Stimulated activated naive CD8-positive, alpha-beta T cell treated with anti-CD3 and anti-CD28 coated beads, Interleukin-15, Interleukin-2, amounts not matched to agents 100 ng/mL and 50 ng/mL, for 24 hours (primary cell): ENCODE data around the gene SEMA4D.
"Not testable (repeated sequence)": the region's sequence is repeated elsewhere in the genome, so short reads cannot be mapped to it uniquely, and the experiment has no call there.

Experiments
- H3K27ac Mint-ChIP-seq: one replicate; pipeline ENCODE4 v1.8.0; 2021; ENCODE audit warnings: mild to moderate bottlenecking, mixed read lengths
- H3K27me3 Mint-ChIP-seq: one replicate; pipeline ENCODE4 v1.8.0; 2021; ENCODE audit warnings: mixed read lengths
- H3K36me3 Mint-ChIP-seq: one replicate; pipeline ENCODE4 v1.8.0; 2021; ENCODE audit warnings: low read depth, mixed read lengths
- H3K4me1 Mint-ChIP-seq: one replicate; pipeline ENCODE4 v1.8.0; 2021; ENCODE audit warnings: low read depth, mixed read lengths
- H3K4me3 Mint-ChIP-seq: one replicate; pipeline ENCODE4 v1.8.0; 2021; ENCODE audit warnings: mild to moderate bottlenecking, mixed read lengths
- H3K9me3 Mint-ChIP-seq: one replicate; pipeline ENCODE4 v1.8.0; 2021; ENCODE audit warnings: mixed read lengths

The SEMA4D gene

GRCh38 chr9:89345476-89345875 lies 152.4 kb downstream of the SEMA4D start:
- H3K4me3 Mint-ChIP-seq, result no peak overlapping the region

GRCh38 chr9:89343812-89344211 lies 154.1 kb downstream of the SEMA4D start:
- H3K27me3 Mint-ChIP-seq, H3K4me3 Mint-ChIP-seq, H3K9me3 Mint-ChIP-seq: not testable (repeated sequence)
- H3K27ac Mint-ChIP-seq, result peak overlapping the region; percentile 6
- H3K36me3 Mint-ChIP-seq, result peaks cover 91% of the 10 kb centered on the region
- H3K4me1 Mint-ChIP-seq, result peaks cover 56% of the 10 kb centered on the region

More at GRCh38 chr9:89345476-89345875, 152.4 kb downstream of the SEMA4D start:
- Mint-ChIP-seq H3K4me1 (peaks cover 39% of the 10 kb centered on the region), H3K9me3 (no peaks in the 10 kb centered on the region), H3K27me3 (no peaks in the 10 kb centered on the region), H3K36me3 (peaks cover 97% of the 10 kb centered on the region), H3K27ac (peak overlapping the region; percentile 77)

- no peak overlapping the region for H3K4me3 Mint-ChIP-seq
- H3K4me1 Mint-ChIP-seq, result peaks cover 61% of the 10 kb centered on the region
- H3K9me3 Mint-ChIP-seq, result no peaks in the 10 kb centered on the region
- no peak overlapping the region for H3K27ac Mint-ChIP-seq
- peaks cover 91% of the 10 kb centered on the region for H3K36me3 Mint-ChIP-seq
- H3K27me3 Mint-ChIP-seq, result no peaks in the 10 kb centered on the region
Measured at GRCh38 chr9:89342948-89343347, 155.0 kb downstream of the SEMA4D start.

DNA sequence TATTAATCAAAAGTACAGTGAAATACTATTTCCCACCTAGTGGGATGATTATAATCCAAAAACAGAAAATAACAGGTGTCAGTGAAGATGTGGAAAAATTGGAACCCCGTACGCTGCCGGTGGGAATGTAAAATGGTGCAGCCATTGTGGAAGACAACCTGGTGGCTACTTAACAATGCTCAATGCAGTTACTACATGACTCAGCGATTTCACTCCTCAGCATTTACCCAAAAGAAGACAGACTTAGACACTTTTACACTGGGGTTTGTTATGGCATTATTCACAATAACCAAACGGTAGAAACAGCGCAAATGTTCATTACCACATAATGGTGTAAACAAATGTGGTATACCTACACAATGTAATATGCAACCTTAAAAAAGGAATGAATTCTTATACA lies 155.7 kb downstream of the SEMA4D start:
- no peaks in the 10 kb centered on the region for H3K27me3 Mint-ChIP-seq
- peaks cover 94% of the 10 kb centered on the region for H3K36me3 Mint-ChIP-seq
- H3K27ac Mint-ChIP-seq, result no peak overlapping the region
- peaks cover 61% of the 10 kb centered on the region for H3K4me1 Mint-ChIP-seq
- no peak overlapping the region for H3K4me3 Mint-ChIP-seq
- no peaks in the 10 kb centered on the region for H3K9me3 Mint-ChIP-seq

- H3K4me1 Mint-ChIP-seq, result peaks cover 54% of the 10 kb centered on the region
- H3K27ac Mint-ChIP-seq, result peak overlapping the region; percentile 61
- no peaks in the 10 kb centered on the region for H3K27me3 Mint-ChIP-seq
- peaks cover 88% of the 10 kb centered on the region for H3K36me3 Mint-ChIP-seq
- no peaks in the 10 kb centered on the region for H3K9me3 Mint-ChIP-seq
- H3K4me3 Mint-ChIP-seq, result no peak overlapping the region
Measured at GRCh38 chr9:89340332-89340731, 157.6 kb downstream of the SEMA4D start.

- no peaks in the 10 kb centered on the region for H3K27me3 Mint-ChIP-seq
- H3K36me3 Mint-ChIP-seq, result peaks cover 85% of the 10 kb centered on the region
- peaks cover 50% of the 10 kb centered on the region for H3K4me1 Mint-ChIP-seq
- no peak overlapping the region for H3K4me3 Mint-ChIP-seq
- no peaks in the 10 kb centered on the region for H3K9me3 Mint-ChIP-seq
- H3K27ac Mint-ChIP-seq, result peak overlapping the region; percentile 36
Measured at GRCh38 chr9:89339807-89340206, 158.1 kb downstream of the SEMA4D start.

- Mint-ChIP-seq H3K36me3 (peaks cover 84% of the 10 kb centered on the region), H3K27ac (no peak overlapping the region), H3K9me3 (no peaks in the 10 kb centered on the region), H3K4me3 (no peak overlapping the region), H3K4me1 (peaks cover 3% of the 10 kb centered on the region), H3K27me3 (no peaks in the 10 kb centered on the region)
Measured at GRCh38 chr9:89330513-89330912, 167.4 kb downstream of the SEMA4D start.

DNA sequence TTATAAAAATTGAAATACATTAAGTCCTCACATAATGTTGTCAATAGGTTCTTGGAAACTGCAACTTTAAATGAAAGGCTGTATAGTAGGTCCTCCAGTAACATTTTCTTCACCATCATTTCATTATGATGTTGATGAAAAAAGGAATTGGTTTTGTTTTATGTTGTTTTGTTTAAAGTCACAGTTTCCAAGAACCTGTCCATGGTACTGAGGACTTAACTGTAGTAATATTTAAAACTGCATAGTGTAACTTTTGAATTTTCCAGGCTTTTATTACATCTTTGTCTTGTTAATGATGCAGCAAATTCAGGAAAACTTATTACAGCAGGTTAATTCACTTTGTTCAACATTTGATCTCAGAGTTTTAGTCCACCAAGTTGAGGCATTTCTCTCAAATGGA lies 168.0 kb downstream of the SEMA4D start:
- no peaks in the 10 kb centered on the region for H3K9me3 Mint-ChIP-seq
- peaks cover 86% of the 10 kb centered on the region for H3K36me3 Mint-ChIP-seq
- no peaks in the 10 kb centered on the region for H3K27me3 Mint-ChIP-seq
- H3K27ac Mint-ChIP-seq, result no peak overlapping the region
- H3K4me3 Mint-ChIP-seq, result no peak overlapping the region
- peaks cover 3% of the 10 kb centered on the region for H3K4me1 Mint-ChIP-seq

DNA sequence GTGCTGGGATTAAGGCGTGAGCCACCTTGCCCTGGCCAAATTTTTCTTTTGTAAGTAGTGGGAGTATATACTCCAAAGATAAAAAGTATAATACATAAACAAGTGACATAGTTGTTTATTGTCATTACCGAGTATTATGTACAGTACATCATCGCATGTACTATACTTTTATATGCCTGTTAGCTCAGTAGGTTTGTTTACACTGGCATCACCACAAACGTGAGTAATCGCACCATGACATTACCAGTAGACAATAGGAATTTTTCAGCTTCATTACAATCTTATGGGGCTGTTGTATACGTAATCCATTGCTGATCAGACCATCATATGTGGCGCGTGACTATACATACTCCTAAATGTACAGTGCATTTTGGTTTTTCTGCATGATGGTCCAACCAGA lies 169.8 kb downstream of the SEMA4D start:
- Mint-ChIP-seq H3K27me3 (no peaks in the 10 kb centered on the region), H3K9me3 (no peaks in the 10 kb centered on the region), H3K27ac (no peak overlapping the region), H3K4me1 (peaks cover 19% of the 10 kb centered on the region), H3K36me3 (peaks cover 81% of the 10 kb centered on the region), H3K4me3 (no peak overlapping the region)

DNA sequence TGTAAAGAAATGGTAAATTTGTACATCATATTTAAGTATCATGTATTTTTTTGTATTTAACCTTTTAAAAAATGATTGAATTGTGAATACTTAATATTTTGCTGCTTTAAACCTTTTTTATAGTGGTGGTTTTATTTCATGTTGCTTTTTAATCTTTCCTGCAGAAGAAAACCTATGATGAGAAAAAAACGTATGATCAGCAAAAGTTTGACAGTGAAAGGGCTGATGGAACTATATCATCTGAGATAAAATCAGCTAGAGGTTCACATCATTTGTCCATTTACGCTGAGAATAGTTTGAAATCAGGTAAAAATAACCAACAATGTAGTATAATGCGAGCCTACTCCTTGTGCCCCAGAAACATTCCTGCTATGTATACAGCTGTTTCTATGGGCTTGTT lies 172.2 kb downstream of the SEMA4D start:
- Mint-ChIP-seq H3K4me1 (peaks cover 42% of the 10 kb centered on the region), H3K27me3 (no peaks in the 10 kb centered on the region), H3K36me3 (peaks cover 83% of the 10 kb centered on the region), H3K4me3 (no peak overlapping the region), H3K27ac (no peak overlapping the region), H3K9me3 (no peaks in the 10 kb centered on the region)

DNA sequence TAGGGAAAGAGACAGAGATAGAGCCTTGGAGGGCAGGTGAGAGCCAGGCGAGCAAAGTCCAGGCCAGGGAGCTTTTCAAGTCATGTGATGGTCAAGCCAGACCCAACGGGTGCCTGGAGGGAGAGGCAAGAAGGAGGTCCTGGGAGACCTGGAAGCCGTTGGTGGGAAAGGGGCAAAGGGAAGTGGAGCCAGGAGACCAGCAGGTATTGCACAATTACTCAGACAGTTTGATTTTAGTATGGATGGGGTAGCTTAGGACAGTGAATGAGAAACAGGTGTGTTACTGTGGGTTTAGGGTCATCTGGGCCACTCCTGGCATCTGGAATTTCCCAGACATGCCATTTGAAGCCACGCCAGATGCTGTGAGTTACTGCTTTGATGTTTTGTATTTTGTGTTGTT lies 174.5 kb downstream of the SEMA4D start:
- Mint-ChIP-seq H3K27me3 (no peaks in the 10 kb centered on the region), H3K36me3 (peaks cover 79% of the 10 kb centered on the region), H3K4me1 (peaks cover 64% of the 10 kb centered on the region), H3K27ac (peak overlapping the region; percentile 50), H3K9me3 (no peaks in the 10 kb centered on the region), H3K4me3 (no peak overlapping the region)

DNA sequence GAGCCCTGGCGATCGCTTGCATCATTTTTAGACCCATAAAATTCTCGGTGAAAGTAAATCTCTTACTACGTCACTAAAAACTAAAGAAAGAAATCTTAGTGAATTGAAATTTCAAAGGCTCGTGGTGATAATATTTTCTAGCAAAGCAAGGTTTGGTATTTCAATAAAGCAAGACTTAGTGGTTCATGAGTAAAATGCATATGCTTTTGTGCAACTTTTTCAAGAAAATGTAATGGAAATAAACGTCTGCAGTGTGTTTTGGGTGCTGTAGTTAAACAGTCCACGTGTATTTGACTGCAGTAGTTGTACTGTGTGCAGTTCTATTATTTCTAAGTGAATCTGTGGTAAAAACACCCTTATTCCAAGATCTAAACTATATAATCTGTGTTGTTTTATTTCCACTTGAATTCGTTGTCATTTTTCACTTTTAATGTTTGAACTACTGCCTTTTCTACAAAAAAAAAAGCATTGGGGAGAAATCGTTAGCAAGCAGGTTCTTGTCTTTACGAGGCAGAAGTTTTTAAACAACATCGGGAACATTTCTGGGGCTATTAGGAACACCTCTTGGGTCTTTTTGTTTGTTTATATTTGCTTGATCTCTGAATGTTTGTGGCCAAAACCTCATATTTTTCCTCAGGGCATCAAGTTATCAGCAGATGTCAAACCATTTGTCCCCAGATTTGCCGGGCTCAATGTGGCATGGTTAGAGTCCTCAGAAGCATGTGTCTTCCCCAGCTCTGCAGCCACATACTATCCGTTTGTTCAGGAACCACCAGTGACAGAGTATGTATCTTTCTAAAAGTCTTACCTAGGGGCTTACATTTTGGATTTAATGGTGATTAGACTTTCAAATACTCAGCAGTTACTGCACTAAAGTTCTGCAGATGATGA lies 178.7 kb downstream of the SEMA4D start:
- Mint-ChIP-seq H3K27me3 (no peaks in the 10 kb centered on the region), H3K27ac (peak overlapping the region; percentile 98), H3K4me1 (peaks cover 97% of the 10 kb centered on the region), H3K9me3 (no peaks in the 10 kb centered on the region), H3K36me3 (peaks cover 88% of the 10 kb centered on the region), H3K4me3 (peak overlapping the region; percentile 92)

GRCh38 chr9:89318123-89319014 lies 179.5 kb downstream of the SEMA4D start, which contains the start of gene SECISBP2:
SECISBP2 (plus strand) TSS chr9:89318500; CDS start chr9:89318577, 77 bp downstream.
- peak within 1 kb of the TSS; percentile 92 for H3K4me3 Mint-ChIP-seq
- no peaks in the 10 kb centered on the region for H3K27me3 Mint-ChIP-seq
- peaks cover 97% of the 10 kb centered on the region for H3K4me1 Mint-ChIP-seq
- H3K27ac Mint-ChIP-seq, result peak within 1 kb of the TSS; percentile 98
- H3K9me3 Mint-ChIP-seq, result no peaks in the 10 kb centered on the region
- H3K36me3 Mint-ChIP-seq, result peaks cover 89% of the 10 kb centered on the region

DNA sequence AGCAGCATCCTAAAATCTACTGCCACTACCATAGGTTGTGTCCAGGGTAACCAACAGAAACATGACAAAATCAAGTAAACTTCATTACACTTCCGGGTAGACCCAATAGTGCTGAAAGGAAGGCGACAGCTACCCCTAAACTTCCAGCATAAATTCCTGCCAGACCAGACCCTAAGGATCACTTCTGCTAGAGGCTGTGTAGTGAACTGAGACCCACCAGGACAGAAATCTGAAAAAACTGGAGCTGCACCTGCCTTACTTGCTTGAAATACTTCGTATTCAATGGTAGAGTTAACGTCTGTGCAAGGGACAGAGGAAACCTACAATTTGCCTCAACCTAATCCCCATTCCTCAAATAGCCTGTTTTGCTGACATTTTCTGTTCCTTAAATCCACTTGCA lies 180.6 kb downstream of the SEMA4D start:
- Mint-ChIP-seq H3K27ac (peak overlapping the region; percentile 92), H3K4me1 (peaks cover 97% of the 10 kb centered on the region)

DNA sequence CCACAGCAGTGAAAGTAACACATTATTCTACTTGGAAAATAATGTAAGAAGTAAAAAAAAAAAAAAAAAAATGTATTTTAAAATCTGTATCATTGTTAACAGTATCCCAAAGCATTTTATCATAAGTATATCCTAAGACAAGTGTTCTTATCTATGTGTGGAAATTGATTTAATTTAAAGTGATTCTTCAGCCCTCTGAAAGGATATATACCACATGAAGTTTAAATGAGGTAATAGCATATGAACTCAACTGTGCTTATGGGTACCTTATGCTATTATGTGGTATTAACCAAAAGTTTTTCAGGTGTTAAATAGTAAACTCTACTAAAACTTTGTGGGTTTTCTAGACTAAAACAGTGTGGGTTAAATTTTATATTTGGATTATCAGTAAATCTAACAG lies 182.4 kb downstream of the SEMA4D start:
- H3K9me3 Mint-ChIP-seq, result no peaks in the 10 kb centered on the region
- H3K36me3 Mint-ChIP-seq, result peaks cover 84% of the 10 kb centered on the region
- H3K4me1 Mint-ChIP-seq, result peaks cover 84% of the 10 kb centered on the region
- H3K27me3 Mint-ChIP-seq, result no peaks in the 10 kb centered on the region
- H3K4me3 Mint-ChIP-seq, result no peak overlapping the region
- H3K27ac Mint-ChIP-seq, result no peak overlapping the region

More for the DNA sequence above, 180.6 kb downstream of the SEMA4D start:
- H3K36me3 Mint-ChIP-seq, result peaks cover 89% of the 10 kb centered on the region
- H3K4me3 Mint-ChIP-seq, result peak overlapping the region; percentile 92
- no peaks in the 10 kb centered on the region for H3K9me3 Mint-ChIP-seq
- no peaks in the 10 kb centered on the region for H3K27me3 Mint-ChIP-seq
